SK-N-SH (cell line): ENCODE measurements around the gene CREB3. TPM values are rescaled to one million over a fixed set of nuclear protein-coding genes. Genes with fewer than 3 reads are reported as not detected.

Experiments used
- CTCF ChIA-PET: fragments of 300-600, 350-600 bp; formaldehyde crosslinking; extraction: SDS; loops from one replicate; lab custom pipeline; 2021; lab: Yijun Ruan, JAX
- POLR2A ChIA-PET: fragments of 350-600 bp; sonication (Branson Sonifier 250); formaldehyde crosslinking; extraction: SDS; loops from one replicate; lab custom pipeline; 2020; ENCODE audit warnings: antibody characterized with exemption, inconsistent platforms; lab: Yijun Ruan, JAX
- DNase-seq: peaks from one replicate; pipeline ENCODE4 v3.0.0; 2012
- H2AFZ ChIP-seq: fragments of 200-600 bp; sonication (generic); 2 replicates; pipeline ENCODE4 v1.8.1; 2016; ENCODE audit warnings: antibody characterized with exemption, mild to moderate bottlenecking, low read depth
- H3F3A ChIP-seq: fragments of 200-600 bp; sonication (generic); replicated peaks from 2 replicates; pipeline ENCODE3; 2016; ENCODE audit warnings: antibody characterized with exemption, mild to moderate bottlenecking; ENCODE audit not compliant: insufficient read depth
- H3K27ac ChIP-seq, 2 experiments: fragments of 200-500 bp in 1 of 2; fragments of 200-600 bp in 1 of 2; sonication (Bioruptor generic) in 1 of 2; sonication (generic), shearing (Covaris generic) in 1 of 2; 2 replicates each; pipeline versions ENCODE4 v1.5.1 to v1.6.1; 2014 to 2016; ENCODE audit warnings: low read depth in 2 of 2, inconsistent platforms in 1 of 2, low read length in 1 of 2, mild to moderate bottlenecking in 1 of 2, mixed read lengths in 1 of 2
- H3K27me3 ChIP-seq: fragments of 200-600 bp; sonication (generic), shearing (Covaris generic); 2 replicates; pipeline ENCODE4 v1.6.1; 2016; ENCODE audit warnings: mixed run types; ENCODE audit not compliant: insufficient read depth
- H3K36me3 ChIP-seq, 2 experiments: fragments of 200-500 bp in 1 of 2; fragments of 200-600 bp in 1 of 2; sonication (Bioruptor generic) in 1 of 2; sonication (generic) in 1 of 2; replicated peaks in 1 of 2; 2 replicates each; pipeline versions ENCODE3 to v1.5.1; 2014 to 2016; ENCODE audit warnings: low read length in 1 of 2, mild to moderate bottlenecking in 1 of 2; ENCODE audit not compliant: insufficient read depth in 2 of 2, control insufficient read depth in 1 of 2
- H3K4me1 ChIP-seq, 2 experiments: fragments of 200-500 bp in 1 of 2; fragments of 200-600 bp in 1 of 2; sonication (Bioruptor generic) in 1 of 2; sonication (generic), shearing (Covaris generic) in 1 of 2; 2 replicates each; pipeline versions ENCODE4 v1.5.1 to v1.6.1; 2014 to 2016; ENCODE audit warnings: low read depth in 1 of 2, low read length in 1 of 2, mixed run types in 1 of 2; ENCODE audit not compliant: insufficient read depth in 2 of 2, control insufficient read depth in 1 of 2
- H3K4me2 ChIP-seq: fragments of 200-600 bp; sonication (generic), shearing (Covaris generic); 2 replicates; pipeline ENCODE4 v1.6.1; 2017; ENCODE audit warnings: mixed run types
- H3K4me3 ChIP-seq, 2 experiments: fragments of 200-500 bp in 1 of 2; fragments of 200-600 bp in 1 of 2; sonication (Bioruptor generic) in 1 of 2; sonication (generic), shearing (Covaris generic) in 1 of 2; 2 replicates each; pipeline versions ENCODE4 v1.5.1 to v1.8.1; 2014 to 2016; ENCODE audit warnings: low read depth in 2 of 2, inconsistent platforms in 1 of 2, low read length in 1 of 2, mild to moderate bottlenecking in 1 of 2, mixed read lengths in 1 of 2, moderate library complexity in 1 of 2
- H3K79me2 ChIP-seq: fragments of 200-600 bp; sonication (generic); 2 replicates; pipeline ENCODE4 v1.8.1; 2017; ENCODE audit warnings: mild to moderate bottlenecking; ENCODE audit not compliant: insufficient read depth
- H3K9ac ChIP-seq: fragments of 200-600 bp; sonication (generic); 2 replicates; pipeline ENCODE4 v1.6.1; 2017; ENCODE audit warnings: mixed run types
- H3K9me2 ChIP-seq: fragments of 200-600 bp; sonication (generic); 2 replicates; pipeline ENCODE4 v1.6.1; 2017; ENCODE audit warnings: mixed run types
- H3K9me3 ChIP-seq: fragments of 200-600 bp; sonication (generic); 2 replicates; pipeline ENCODE4 v1.6.1; 2017; ENCODE audit warnings: mixed run types, mild to moderate bottlenecking, moderate library complexity
- H4K20me1 ChIP-seq: fragments of 200-600 bp; sonication (generic); 2 replicates; pipeline ENCODE4 v1.6.1; 2017; ENCODE audit warnings: mild to moderate bottlenecking, mixed run types; ENCODE audit not compliant: insufficient read depth
- CHD2 ChIP-seq: fragments of 150-350 bp; IDR thresholded peaks from 2 replicates; pipeline ENCODE4 v1.6.1; 2018; ENCODE audit warnings: low read length; ENCODE audit not compliant: partially characterized antibody
- ELF1 ChIP-seq: IDR thresholded peaks from 2 replicates; pipeline ENCODE4 v1.4.0; 2012
- EP300 ChIP-seq, 2 experiments: IDR thresholded peaks; 2 replicates each; pipeline versions ENCODE4 v1.4.0 to v1.6.1; 2012; ENCODE audit warnings: borderline replicate concordance in 1 of 2, low read depth in 1 of 2, low read length in 1 of 2
- EZH2phosphoT487 ChIP-seq: fragments of 200-600 bp; sonication (generic); IDR thresholded peaks from 2 replicates; pipeline ENCODE4 v1.6.1; 2017; ENCODE audit warnings: low read depth, mixed run types, mild to moderate bottlenecking, antibody characterized with exemption, moderate library complexity, borderline replicate concordance
- FOSL2 ChIP-seq: IDR thresholded peaks from 2 replicates; pipeline ENCODE4 v1.4.0; 2012; ENCODE audit warnings: low read depth, mild to moderate bottlenecking, moderate library complexity, borderline replicate concordance
- FOXJ3 ChIP-seq: sonication (generic); formaldehyde crosslinking; IDR thresholded peaks from 2 replicates; pipeline ENCODE4 v1.5.1; 2020; ENCODE audit warnings: mild to moderate bottlenecking, missing genetic modification reagents
- FOXM1 ChIP-seq: IDR thresholded peaks from 2 replicates; pipeline ENCODE4 v1.4.0; 2012; ENCODE audit warnings: low read depth, mild to moderate bottlenecking
- GATA2 ChIP-seq: sonication (generic); formaldehyde crosslinking; IDR thresholded peaks from 2 replicates; pipeline ENCODE4 v1.5.0; 2020; ENCODE audit warnings: mild to moderate bottlenecking, missing genetic modification reagents
- JUND ChIP-seq: IDR thresholded peaks from 2 replicates; pipeline ENCODE4 v1.4.0; 2012
- MXI1 ChIP-seq: IDR thresholded peaks from 2 replicates; pipeline ENCODE4 v1.6.1; 2012; ENCODE audit warnings: mild to moderate bottlenecking, low read depth, low read length, improper control_type of control experiment
- NFIC ChIP-seq: IDR thresholded peaks from 2 replicates; pipeline ENCODE4 v1.4.0; 2012; ENCODE audit warnings: borderline replicate concordance
- NRF1 ChIP-seq: IDR thresholded peaks from 2 replicates; pipeline ENCODE4 v1.6.1; 2012; ENCODE audit warnings: low read depth, mild to moderate bottlenecking, low read length
- POLR2AphosphoS5 ChIP-seq: IDR thresholded peaks from 2 replicates; pipeline ENCODE4 v1.6.1; 2012; ENCODE audit warnings: low read depth, low read length
- RAD21 ChIP-seq: IDR thresholded peaks from 2 replicates; pipeline ENCODE4 v1.6.1; 2012; ENCODE audit warnings: mild to moderate bottlenecking, low read length
- RFX5 ChIP-seq: IDR thresholded peaks from 2 replicates; pipeline ENCODE4 v1.6.1; 2012; ENCODE audit warnings: mild to moderate bottlenecking, improper control_type of control experiment, low read length
- RXRA ChIP-seq: IDR thresholded peaks from 2 replicates; pipeline ENCODE4 v1.4.0; 2012; ENCODE audit warnings: low read depth, mild to moderate bottlenecking, borderline replicate concordance
- SIN3A ChIP-seq: IDR thresholded peaks from 2 replicates; pipeline ENCODE4 v1.6.1; 2012; ENCODE audit warnings: low read depth, mild to moderate bottlenecking, low read length, moderate library complexity, borderline replicate concordance
- TAF1 ChIP-seq: IDR thresholded peaks from 2 replicates; pipeline ENCODE4 v1.6.1; 2012; ENCODE audit warnings: low read depth, mild to moderate bottlenecking, low read length, moderate library complexity, borderline replicate concordance
- TCF12 ChIP-seq: IDR thresholded peaks from 2 replicates; pipeline ENCODE4 v1.4.0; 2012
- TEAD4 ChIP-seq: IDR thresholded peaks from 2 replicates; pipeline ENCODE4 v1.4.0; 2012; ENCODE audit warnings: mild to moderate bottlenecking, borderline replicate concordance; ENCODE audit not compliant: insufficient read depth
- YY1 ChIP-seq: IDR thresholded peaks from 2 replicates; pipeline ENCODE4 v1.4.0; 2012; ENCODE audit warnings: low read depth, mild to moderate bottlenecking
- WGBS: methylation state at CpG from one replicate; pipeline ENCODE4 v1.1.6; 2017; ENCODE audit warnings: low lambda C conversion rate; 5-methylcytosine and 5-hydroxymethylcytosine counted together
- polyA plus RNA-seq, 3 experiments: library from polyadenylated mRNA; depleted of rRNA; stranded (reverse); fragments of >200 nt; gene quantifications; 2 replicates each; pipeline ENCODE4 v1.2.3, GENCODE V29; 2012
- TF ChIP-seq, protein P1 (sequence below): fragments of 150-350 bp; IDR thresholded peaks from 2 replicates; pipeline ENCODE4 v1.6.1; 2016; ENCODE audit warnings: mild to moderate bottlenecking, low read depth, low read length
- TF ChIP-seq, protein P2 (sequence below): IDR thresholded peaks from 2 replicates; pipeline ENCODE4; 2012
- TF ChIP-seq, protein P3 (sequence below): IDR thresholded peaks from 2 replicates; pipeline ENCODE4 v1.6.1; 2012; ENCODE audit warnings: mild to moderate bottlenecking, low read depth, low read length, moderate library complexity

The CREB3 gene
- polyA plus RNA-seq, 1 of the 3 experiments (the other 2 are of a cell fraction): 38.6 TPM

DNA sequence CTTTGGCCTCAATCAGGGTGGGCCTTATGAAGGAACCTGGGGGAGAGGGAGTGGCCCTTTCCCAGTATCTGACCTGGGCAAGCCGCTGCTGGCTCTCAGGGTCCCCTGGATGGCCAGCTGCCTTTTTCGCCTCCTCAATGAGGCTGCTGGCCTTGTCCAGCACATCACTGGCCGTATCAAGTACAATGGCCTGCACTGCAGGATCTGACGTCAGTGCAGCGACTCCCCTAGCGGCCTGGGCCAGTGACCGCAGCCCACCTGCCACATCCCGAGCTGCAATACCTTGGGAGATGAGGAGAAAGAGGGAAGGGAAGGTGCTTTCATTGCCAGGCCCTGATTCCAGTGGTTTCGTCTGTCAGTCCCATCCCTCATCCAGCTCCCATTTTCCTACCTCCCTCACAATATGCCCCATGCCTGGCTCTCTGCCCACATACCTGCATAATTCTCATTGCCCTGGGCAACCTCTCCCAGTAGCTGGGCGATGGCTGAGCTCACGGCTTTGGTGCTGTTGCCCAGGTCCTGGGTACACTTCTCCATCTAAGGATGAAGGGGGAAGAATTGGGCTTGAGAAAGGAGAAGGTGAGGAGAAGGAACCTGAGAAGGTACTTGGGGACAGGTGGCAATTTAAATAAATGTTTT lies 19.6 kb upstream of the CREB3 start:
- H3F3A ChIP-seq: peaks cover 11% of the 10 kb centered on the region
- TF ChIP-seq TEAD4 (no peak), FOXM1 (no peak), FOXJ3 (CRISPR knock-in tag) (no peak), POLR2AphosphoS5 (no peak), RAD21 (no peak), TAF1 (no peak), MXI1 (no peak), NRF1 (no peak), CHD2 (no peak), SIN3A (no peak), YY1 (no peak), RXRA (no peak), TCF12 (no peak), EZH2phosphoT487 (no peak), FOSL2 (no peak), GATA2 (no peak), JUND (no peak)
- TF ChIP-seq, protein P1, sequence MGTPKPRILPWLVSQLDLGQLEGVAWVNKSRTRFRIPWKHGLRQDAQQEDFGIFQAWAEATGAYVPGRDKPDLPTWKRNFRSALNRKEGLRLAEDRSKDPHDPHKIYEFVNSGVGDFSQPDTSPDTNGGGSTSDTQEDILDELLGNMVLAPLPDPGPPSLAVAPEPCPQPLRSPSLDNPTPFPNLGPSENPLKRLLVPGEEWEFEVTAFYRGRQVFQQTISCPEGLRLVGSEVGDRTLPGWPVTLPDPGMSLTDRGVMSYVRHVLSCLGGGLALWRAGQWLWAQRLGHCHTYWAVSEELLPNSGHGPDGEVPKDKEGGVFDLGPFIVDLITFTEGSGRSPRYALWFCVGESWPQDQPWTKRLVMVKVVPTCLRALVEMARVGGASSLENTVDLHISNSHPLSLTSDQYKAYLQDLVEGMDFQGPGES: no peak
- CTCF ChIA-PET: interaction anchor here (0.7 to 19.9 kb wide), 5 partner anchors 17 to 113 kb away, joined by 3 to 183 read pairs (median 4); partner anchors contain the start of genes CCDC107, CREB3, RMRP and TLN1
- 96% methylated on average over 10 of the region's 11 CpGs for WGBS
- no peak overlapping the region for H3K4me2 ChIP-seq
- no peak overlapping the region for H3K9ac ChIP-seq
- H3K9me3 ChIP-seq: no peaks in the 10 kb centered on the region
- H3K79me2 ChIP-seq: no peaks in the 10 kb centered on the region; the same call in 1 of the 2 replicates
- no peaks in the 10 kb centered on the region for H4K20me1 ChIP-seq
- DNase-seq: no peak
- no peaks in the 10 kb centered on the region for H3K9me2 ChIP-seq
- H3K4me1 ChIP-seq: no peaks in the 10 kb centered on the region
- POLR2A ChIA-PET: interaction anchor here (0.8 to 1.1 kb wide), 2 partner anchors 16 to 21 kb away, joined by 3 read pairs; no protein-coding TSS in a partner anchor
- no peak overlapping the region for H3K27ac ChIP-seq
- no peaks in the 10 kb centered on the region for H3K27me3 ChIP-seq
- H2AFZ ChIP-seq: no peak overlapping the region
- no peak overlapping the region for H3K4me3 ChIP-seq
- peaks cover 66 to 84% of the 10 kb centered on the region in 2 experiments for H3K36me3 ChIP-seq

DNA sequence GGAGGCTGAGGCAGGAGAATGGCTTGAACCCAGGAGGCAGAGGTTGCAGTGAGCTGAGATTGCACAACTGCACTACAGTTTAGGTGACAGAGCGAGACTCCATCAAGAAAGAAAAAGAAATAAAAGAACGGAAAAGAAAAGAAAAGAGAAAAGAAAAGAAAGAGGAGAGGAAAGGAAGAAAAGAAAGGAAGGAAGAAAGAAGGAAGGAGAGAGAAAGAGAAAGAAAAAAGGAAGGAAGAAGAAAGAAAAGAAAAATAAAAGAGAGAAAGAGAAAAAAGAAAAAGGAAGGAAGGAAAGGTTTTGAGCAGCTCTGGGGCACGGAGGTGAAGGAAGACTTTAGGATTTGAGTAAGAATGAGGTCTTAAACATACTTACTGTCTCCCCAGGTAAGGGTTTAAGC lies 18.9 kb upstream of the CREB3 start:
- 80% methylated on average over 3 of the region's 3 CpGs for WGBS
- TF ChIP-seq NRF1 (no peak), RFX5 (no peak), FOSL2 (no peak), EP300 (IDR thresholded peaks at IDR 0.05; ENCODE audit: borderline replicate concordance in 1 of 2, low read depth in 1 of 2, low read length in 1 of 2) (no peak), NFIC (no peak), FOXJ3 (CRISPR knock-in tag) (no peak), CHD2 (no peak), ELF1 (no peak), MXI1 (no peak)
- TF ChIP-seq, protein P2, sequence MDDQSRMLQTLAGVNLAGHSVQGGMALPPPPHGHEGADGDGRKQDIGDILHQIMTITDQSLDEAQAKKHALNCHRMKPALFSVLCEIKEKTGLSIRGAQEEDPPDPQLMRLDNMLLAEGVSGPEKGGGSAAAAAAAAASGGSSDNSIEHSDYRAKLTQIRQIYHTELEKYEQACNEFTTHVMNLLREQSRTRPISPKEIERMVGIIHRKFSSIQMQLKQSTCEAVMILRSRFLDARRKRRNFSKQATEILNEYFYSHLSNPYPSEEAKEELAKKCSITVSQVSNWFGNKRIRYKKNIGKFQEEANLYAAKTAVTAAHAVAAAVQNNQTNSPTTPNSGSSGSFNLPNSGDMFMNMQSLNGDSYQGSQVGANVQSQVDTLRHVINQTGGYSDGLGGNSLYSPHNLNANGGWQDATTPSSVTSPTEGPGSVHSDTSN: no peak
- TF ChIP-seq, protein P3, sequence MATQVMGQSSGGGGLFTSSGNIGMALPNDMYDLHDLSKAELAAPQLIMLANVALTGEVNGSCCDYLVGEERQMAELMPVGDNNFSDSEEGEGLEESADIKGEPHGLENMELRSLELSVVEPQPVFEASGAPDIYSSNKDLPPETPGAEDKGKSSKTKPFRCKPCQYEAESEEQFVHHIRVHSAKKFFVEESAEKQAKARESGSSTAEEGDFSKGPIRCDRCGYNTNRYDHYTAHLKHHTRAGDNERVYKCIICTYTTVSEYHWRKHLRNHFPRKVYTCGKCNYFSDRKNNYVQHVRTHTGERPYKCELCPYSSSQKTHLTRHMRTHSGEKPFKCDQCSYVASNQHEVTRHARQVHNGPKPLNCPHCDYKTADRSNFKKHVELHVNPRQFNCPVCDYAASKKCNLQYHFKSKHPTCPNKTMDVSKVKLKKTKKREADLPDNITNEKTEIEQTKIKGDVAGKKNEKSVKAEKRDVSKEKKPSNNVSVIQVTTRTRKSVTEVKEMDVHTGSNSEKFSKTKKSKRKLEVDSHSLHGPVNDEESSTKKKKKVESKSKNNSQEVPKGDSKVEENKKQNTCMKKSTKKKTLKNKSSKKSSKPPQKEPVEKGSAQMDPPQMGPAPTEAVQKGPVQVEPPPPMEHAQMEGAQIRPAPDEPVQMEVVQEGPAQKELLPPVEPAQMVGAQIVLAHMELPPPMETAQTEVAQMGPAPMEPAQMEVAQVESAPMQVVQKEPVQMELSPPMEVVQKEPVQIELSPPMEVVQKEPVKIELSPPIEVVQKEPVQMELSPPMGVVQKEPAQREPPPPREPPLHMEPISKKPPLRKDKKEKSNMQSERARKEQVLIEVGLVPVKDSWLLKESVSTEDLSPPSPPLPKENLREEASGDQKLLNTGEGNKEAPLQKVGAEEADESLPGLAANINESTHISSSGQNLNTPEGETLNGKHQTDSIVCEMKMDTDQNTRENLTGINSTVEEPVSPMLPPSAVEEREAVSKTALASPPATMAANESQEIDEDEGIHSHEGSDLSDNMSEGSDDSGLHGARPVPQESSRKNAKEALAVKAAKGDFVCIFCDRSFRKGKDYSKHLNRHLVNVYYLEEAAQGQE: no peak
- Histone ChIP-seq H3K9ac (no peak overlapping the region), H3K9me2 (no peaks in the 10 kb centered on the region), H2AFZ (no peak overlapping the region), H3K9me3 (no peaks in the 10 kb centered on the region), H3K27me3 (no peaks in the 10 kb centered on the region), H4K20me1 (no peaks in the 10 kb centered on the region), H3K4me2 (no peak overlapping the region), H3K79me2 (no peaks in the 10 kb centered on the region; the same call in 1 of the 2 replicates), H3K4me3 (no peak overlapping the region), H3K36me3 (peaks cover 65 to 84% of the 10 kb centered on the region in 2 experiments), H3K4me1 (no peaks in the 10 kb centered on the region), H3F3A (peaks cover 9% of the 10 kb centered on the region), H3K27ac (no peak overlapping the region)
- ChIA-PET CTCF (interaction anchor here (1.4 to 19.9 kb wide), 3 partner anchors 16 to 56 kb away, joined by 4 to 183 read pairs (median 68); partner anchors contain the start of genes CCDC107, CREB3, RMRP and TLN1), POLR2A (interaction anchor here (1.1 to 1.5 kb wide), 2 partner anchors 14 to 17 kb away, joined by 3 read pairs; no protein-coding TSS in a partner anchor)
- no peak for DNase-seq
